Vagina (tissue), 2 donors: ENCODE results near the gene FRS2.

Experiments used
- POLR2AphosphoS5 ChIP-seq, 2 donors: sonication (generic); formaldehyde crosslinking; IDR thresholded peaks; one replicate each; pipeline ENCODE4 v1.9.0; 2017; ENCODE audit warnings: antibody characterized with exemption in 2 of 2, mild to moderate bottlenecking in 2 of 2, low read depth in 1 of 2; ENCODE audit not compliant: insufficient read depth in 1 of 2
- TF ChIP-seq, protein P1 (sequence below), 3 experiments: fragments of 450-650 bp in 2 of 3; fragments of 200-600 bp in 1 of 3; sonication (generic) in 1 of 3; IDR thresholded peaks; one replicate each; pipeline ENCODE4 v1.5.1; 2017 to 2019; ENCODE audit warnings: antibody characterized with exemption in 3 of 3, mild to moderate bottlenecking in 2 of 3, moderate library complexity in 2 of 3

DNA sequence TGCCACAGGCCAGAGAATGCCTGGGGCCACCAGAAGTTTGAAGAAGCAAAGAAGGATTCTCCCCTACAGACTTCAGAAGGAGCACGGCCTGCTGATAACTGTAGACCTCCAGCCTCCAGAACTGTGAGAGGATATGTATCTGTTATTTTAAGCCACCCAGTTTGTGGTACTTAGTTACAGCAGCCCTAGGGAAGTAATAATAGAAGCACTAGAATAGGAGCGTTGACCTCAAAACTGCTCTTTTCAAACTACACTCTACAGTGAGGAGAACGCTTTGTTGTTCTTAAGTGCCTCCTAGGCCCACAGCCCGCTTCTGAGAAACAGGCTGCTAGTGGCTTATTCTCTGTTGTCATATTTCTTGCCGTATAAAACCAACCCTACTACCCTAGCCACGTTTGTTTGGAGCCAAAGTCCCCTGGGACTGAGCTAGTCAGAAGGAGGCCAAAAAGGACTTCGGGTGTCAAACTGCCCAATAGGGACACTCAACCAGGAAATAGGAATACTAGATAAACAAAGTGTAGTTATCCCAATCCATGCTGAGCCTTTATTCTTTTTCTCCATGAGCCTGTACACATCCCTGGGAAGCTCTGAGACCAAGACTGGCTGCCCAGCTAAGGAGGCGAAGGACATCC lies 38.5 kb upstream of the FRS2 start:
- TF ChIP-seq, protein P1, sequence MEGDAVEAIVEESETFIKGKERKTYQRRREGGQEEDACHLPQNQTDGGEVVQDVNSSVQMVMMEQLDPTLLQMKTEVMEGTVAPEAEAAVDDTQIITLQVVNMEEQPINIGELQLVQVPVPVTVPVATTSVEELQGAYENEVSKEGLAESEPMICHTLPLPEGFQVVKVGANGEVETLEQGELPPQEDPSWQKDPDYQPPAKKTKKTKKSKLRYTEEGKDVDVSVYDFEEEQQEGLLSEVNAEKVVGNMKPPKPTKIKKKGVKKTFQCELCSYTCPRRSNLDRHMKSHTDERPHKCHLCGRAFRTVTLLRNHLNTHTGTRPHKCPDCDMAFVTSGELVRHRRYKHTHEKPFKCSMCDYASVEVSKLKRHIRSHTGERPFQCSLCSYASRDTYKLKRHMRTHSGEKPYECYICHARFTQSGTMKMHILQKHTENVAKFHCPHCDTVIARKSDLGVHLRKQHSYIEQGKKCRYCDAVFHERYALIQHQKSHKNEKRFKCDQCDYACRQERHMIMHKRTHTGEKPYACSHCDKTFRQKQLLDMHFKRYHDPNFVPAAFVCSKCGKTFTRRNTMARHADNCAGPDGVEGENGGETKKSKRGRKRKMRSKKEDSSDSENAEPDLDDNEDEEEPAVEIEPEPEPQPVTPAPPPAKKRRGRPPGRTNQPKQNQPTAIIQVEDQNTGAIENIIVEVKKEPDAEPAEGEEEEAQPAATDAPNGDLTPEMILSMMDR (IDR thresholded peaks at IDR 0.05) = no peak
- no peak for TF ChIP-seq POLR2AphosphoS5 (IDR thresholded peaks at IDR 0.05; ENCODE audit: insufficient read depth in 1 of 2, low read depth in 1 of 2)
